ENCODE results near the gene FOXC2.

FOXC2 gene

DNA sequence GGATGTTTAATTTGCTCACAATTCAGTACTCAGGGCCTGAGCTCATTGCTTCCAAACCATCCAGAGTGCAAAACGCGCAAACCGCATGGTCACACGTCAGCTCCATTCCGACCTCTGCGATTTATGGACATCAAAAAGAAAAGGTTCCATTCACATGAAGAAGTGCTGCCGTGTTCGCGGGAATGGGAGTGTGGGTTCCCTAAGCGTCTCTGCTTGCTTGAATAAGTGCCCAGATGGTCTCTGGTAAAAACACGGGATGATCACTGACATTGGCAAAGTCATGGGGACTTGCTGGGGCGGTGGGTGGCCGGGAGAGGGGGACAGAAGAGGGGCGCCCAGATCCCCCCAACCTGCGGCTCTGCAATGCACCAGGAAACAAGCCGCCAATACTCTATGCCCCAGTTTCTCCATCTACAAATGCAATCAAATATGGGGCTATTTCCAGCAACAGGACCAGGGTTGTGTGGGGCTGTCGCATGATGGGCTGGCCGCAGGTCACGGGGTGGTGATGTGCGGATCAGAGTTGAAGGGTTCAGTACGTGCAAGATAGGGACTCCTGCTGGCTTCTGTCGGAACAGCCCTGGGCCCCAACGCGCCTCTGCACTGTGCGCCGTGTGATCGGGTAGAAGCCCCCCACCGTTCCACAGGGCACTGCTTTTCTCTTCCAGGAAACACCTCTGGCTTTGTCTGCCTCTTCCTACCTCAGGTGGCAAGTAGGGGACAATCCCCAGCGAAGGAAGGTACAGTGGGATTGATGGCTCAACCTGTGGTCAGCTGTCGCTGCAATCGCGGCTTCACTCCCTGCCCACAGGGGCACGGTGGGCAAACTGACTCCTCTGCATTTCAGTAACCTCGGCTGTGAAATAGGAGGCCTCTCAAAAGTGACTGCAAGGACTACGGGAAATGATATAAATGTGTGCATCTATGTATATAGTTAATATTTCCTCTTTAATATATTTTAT lies 45.1 kb upstream of the FOXC2 start:
- no peak overlapping the region for H3K4me3 ChIP-seq (ENCODE audit: low read depth in 1 of 2, low read length in 2 of 2)
- peaks cover 9% of the 10 kb centered on the region for H4K20me1 ChIP-seq (ENCODE audit: insufficient read depth, low read length)
- no peaks in the 10 kb centered on the region for H3K36me3 ChIP-seq (ENCODE audit: insufficient read depth, low read length)
- H3K27ac ChIP-seq (ENCODE audit: low read length): no peak overlapping the region
- H2AFZ ChIP-seq (ENCODE audit: low read depth, low read length): no peak overlapping the region
- no peak overlapping the region for H3K4me2 ChIP-seq (ENCODE audit: insufficient read depth, low read length)
- ATAC-seq (ENCODE audit: insufficient read depth, low read depth) (no peak), DNase-seq (no peak)
- no peaks in the 10 kb centered on the region for H3K27me3 ChIP-seq (ENCODE audit: insufficient read depth, low read length, poor library complexity)
- H3K4me1 ChIP-seq (ENCODE audit: insufficient read depth, low read length): peaks cover 5% of the 10 kb centered on the region; the same call in 1 of the 2 replicates
- H3K9me3 ChIP-seq (ENCODE audit: insufficient read depth, low read length, severe bottlenecking): no peaks in the 10 kb centered on the region
- no peak overlapping the region for H3K9ac ChIP-seq (ENCODE audit: low read depth, low read length)
- no peak for TF ChIP-seq EZH2 (IDR thresholded peaks at IDR 0.05; ENCODE audit: borderline replicate concordance, low read depth, low read length, severe bottlenecking)
- TF ChIP-seq, protein P1, sequence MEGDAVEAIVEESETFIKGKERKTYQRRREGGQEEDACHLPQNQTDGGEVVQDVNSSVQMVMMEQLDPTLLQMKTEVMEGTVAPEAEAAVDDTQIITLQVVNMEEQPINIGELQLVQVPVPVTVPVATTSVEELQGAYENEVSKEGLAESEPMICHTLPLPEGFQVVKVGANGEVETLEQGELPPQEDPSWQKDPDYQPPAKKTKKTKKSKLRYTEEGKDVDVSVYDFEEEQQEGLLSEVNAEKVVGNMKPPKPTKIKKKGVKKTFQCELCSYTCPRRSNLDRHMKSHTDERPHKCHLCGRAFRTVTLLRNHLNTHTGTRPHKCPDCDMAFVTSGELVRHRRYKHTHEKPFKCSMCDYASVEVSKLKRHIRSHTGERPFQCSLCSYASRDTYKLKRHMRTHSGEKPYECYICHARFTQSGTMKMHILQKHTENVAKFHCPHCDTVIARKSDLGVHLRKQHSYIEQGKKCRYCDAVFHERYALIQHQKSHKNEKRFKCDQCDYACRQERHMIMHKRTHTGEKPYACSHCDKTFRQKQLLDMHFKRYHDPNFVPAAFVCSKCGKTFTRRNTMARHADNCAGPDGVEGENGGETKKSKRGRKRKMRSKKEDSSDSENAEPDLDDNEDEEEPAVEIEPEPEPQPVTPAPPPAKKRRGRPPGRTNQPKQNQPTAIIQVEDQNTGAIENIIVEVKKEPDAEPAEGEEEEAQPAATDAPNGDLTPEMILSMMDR (IDR thresholded peaks at IDR 0.05; ENCODE audit: borderline replicate concordance, extremely low read depth, low read length, poor library complexity, severe bottlenecking): no peak
- H3K79me2 ChIP-seq (ENCODE audit: insufficient read depth, low read length): no peaks in the 10 kb centered on the region

DNA sequence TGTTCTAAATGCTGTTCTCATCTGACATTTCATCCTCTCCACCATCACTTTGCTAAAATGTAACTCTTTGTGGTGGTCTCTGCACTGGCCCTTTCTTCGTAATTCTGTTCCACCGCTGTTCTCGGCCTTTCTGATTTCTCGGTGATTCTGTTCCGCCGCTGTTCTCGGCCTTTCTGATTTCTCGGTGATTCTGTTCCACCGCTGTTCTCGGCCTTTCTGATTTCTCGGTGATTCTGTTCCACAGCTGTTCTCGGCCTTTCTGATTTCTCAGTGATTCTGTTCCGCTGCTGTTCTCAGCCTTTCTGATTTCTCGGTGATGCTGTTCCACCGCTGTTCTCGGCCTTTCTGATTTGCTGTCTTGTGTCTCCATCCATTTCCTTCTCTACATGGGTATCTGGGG lies 44.0 kb upstream of the FOXC2 start:
- H3K27ac ChIP-seq (ENCODE audit: low read length): no peak overlapping the region
- H4K20me1 ChIP-seq (ENCODE audit: insufficient read depth, low read length): peaks cover 9% of the 10 kb centered on the region
- H3K4me2 ChIP-seq (ENCODE audit: insufficient read depth, low read length): no peak overlapping the region
- no peak for ATAC-seq (ENCODE audit: insufficient read depth, low read depth)
- H3K36me3 ChIP-seq (ENCODE audit: insufficient read depth, low read length): no peaks in the 10 kb centered on the region
- H2AFZ ChIP-seq (ENCODE audit: low read depth, low read length): no peak overlapping the region
- no peaks in the 10 kb centered on the region for H3K79me2 ChIP-seq (ENCODE audit: insufficient read depth, low read length)
- H3K9me3 ChIP-seq (ENCODE audit: insufficient read depth, low read length, severe bottlenecking): no peaks in the 10 kb centered on the region
- no peak overlapping the region for H3K9ac ChIP-seq (ENCODE audit: low read depth, low read length)
- H3K4me1 ChIP-seq (ENCODE audit: insufficient read depth, low read length): peaks cover 5% of the 10 kb centered on the region; the same call in 1 of the 2 replicates
- no peak overlapping the region for H3K4me3 ChIP-seq (ENCODE audit: low read depth in 1 of 2, low read length in 2 of 2)
- DNase-seq: no peak
- TF ChIP-seq, protein P1 (IDR thresholded peaks at IDR 0.05; ENCODE audit: borderline replicate concordance, extremely low read depth, low read length, poor library complexity, severe bottlenecking): no peak
- no peak for TF ChIP-seq EZH2 (IDR thresholded peaks at IDR 0.05; ENCODE audit: borderline replicate concordance, low read depth, low read length, severe bottlenecking)
- no peaks in the 10 kb centered on the region for H3K27me3 ChIP-seq (ENCODE audit: insufficient read depth, low read length, poor library complexity)

DNA sequence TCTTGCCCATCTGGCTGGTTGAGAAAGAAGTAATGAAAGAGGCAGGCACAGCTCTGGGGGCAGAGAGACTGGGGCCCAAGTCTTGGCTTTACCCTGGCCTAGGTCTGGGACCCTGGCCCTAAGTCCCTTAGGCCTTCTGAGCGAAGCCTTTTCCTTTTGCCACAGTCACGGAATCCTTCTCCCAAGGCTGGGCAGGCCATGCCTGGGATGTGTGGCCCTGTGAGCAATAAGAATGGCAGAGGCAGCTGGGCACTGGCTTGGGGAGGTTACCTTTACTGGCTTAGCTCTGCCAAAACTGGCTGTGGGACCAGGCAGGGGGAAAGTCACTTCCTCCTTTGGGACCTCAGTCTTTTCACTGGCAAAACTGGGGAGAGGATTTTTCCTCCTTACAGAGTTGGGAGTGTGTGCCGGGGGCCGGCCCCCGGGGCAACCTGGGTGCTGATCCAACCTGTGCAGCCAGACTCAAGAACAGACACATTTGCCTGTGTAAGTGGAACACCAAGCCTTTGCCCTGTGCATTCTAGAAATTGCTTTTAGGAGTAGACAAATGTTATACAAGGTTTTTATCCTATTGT lies 43.4 kb upstream of the FOXC2 start:
- Histone ChIP-seq H3K36me3 (ENCODE audit: insufficient read depth, low read length) (no peaks in the 10 kb centered on the region), H3K9me3 (ENCODE audit: insufficient read depth, low read length, severe bottlenecking) (no peaks in the 10 kb centered on the region), H3K4me2 (ENCODE audit: insufficient read depth, low read length) (no peak overlapping the region), H3K9ac (ENCODE audit: low read depth, low read length) (no peak overlapping the region), H4K20me1 (ENCODE audit: insufficient read depth, low read length) (peaks cover 9% of the 10 kb centered on the region), H3K4me3 (ENCODE audit: low read depth in 1 of 2, low read length in 2 of 2) (no peak overlapping the region), H3K79me2 (ENCODE audit: insufficient read depth, low read length) (no peaks in the 10 kb centered on the region), H3K4me1 (ENCODE audit: insufficient read depth, low read length) (peaks cover 5% of the 10 kb centered on the region; the same call in 1 of the 2 replicates), H3K27me3 (ENCODE audit: insufficient read depth, low read length, poor library complexity) (no peaks in the 10 kb centered on the region), H2AFZ (ENCODE audit: low read depth, low read length) (no peak overlapping the region), H3K27ac (ENCODE audit: low read length) (no peak overlapping the region)
- ATAC-seq (ENCODE audit: insufficient read depth, low read depth): no peak
- no peak for TF ChIP-seq EZH2 (IDR thresholded peaks at IDR 0.05; ENCODE audit: borderline replicate concordance, low read depth, low read length, severe bottlenecking)
- TF ChIP-seq, protein P1 (IDR thresholded peaks at IDR 0.05; ENCODE audit: borderline replicate concordance, extremely low read depth, low read length, poor library complexity, severe bottlenecking): no peak
- no peak for DNase-seq
